DOHH2 (cell line): ENCODE measurements around the gene USH1C.

ENCODE experiments used
- H3F3A ChIP-seq: fragments of 200-600 bp; sonication (generic), shearing (Covaris generic); 2 replicates; pipeline ENCODE4 v1.6.0; 2016; ENCODE audit warnings: antibody characterized with exemption, mild to moderate bottlenecking; ENCODE audit not compliant: control insufficient read depth, insufficient read depth
- H3K27ac ChIP-seq: fragments of 200-600 bp; sonication (generic); 2 replicates; pipeline ENCODE4 v1.5.1; 2014; ENCODE audit warnings: low read depth, mild to moderate bottlenecking, low read length, moderate library complexity
- H3K27me3 ChIP-seq: fragments of 200-600 bp; sonication (generic); 2 replicates; pipeline ENCODE4 v1.6.1; 2014; ENCODE audit warnings: mild to moderate bottlenecking, low read length, mixed read lengths; ENCODE audit not compliant: control insufficient read depth
- H3K36me3 ChIP-seq: fragments of 200-600 bp; sonication (generic); 2 replicates; pipeline ENCODE4 v1.6.1; 2014; ENCODE audit warnings: mild to moderate bottlenecking, low read length, moderate library complexity, mixed read lengths; ENCODE audit not compliant: control insufficient read depth
- H3K4me1 ChIP-seq: fragments of 200-600 bp; sonication (generic); 2 replicates; pipeline ENCODE4 v1.6.1; 2014; ENCODE audit warnings: mild to moderate bottlenecking, low read length, mixed read lengths; ENCODE audit not compliant: control insufficient read depth
- H3K4me2 ChIP-seq: fragments of 200-600 bp; sonication (generic); 2 replicates; pipeline ENCODE4 v1.6.0; 2014; ENCODE audit warnings: mild to moderate bottlenecking, low read length, moderate library complexity
- H3K4me3 ChIP-seq: fragments of 200-600 bp; sonication (generic); 2 replicates; pipeline ENCODE4 v1.5.1; 2014; ENCODE audit warnings: mild to moderate bottlenecking, low read length, mixed read lengths
- H3K79me2 ChIP-seq: fragments of 200-600 bp; sonication (generic); 2 replicates; pipeline ENCODE4 v1.6.1; 2014; ENCODE audit warnings: mild to moderate bottlenecking, low read length, mixed read lengths; ENCODE audit not compliant: control insufficient read depth
- H3K9me2 ChIP-seq: fragments of 200-600 bp; sonication (generic); replicated peaks from 2 replicates; pipeline ENCODE4 v1.6.1; 2014; ENCODE audit warnings: mild to moderate bottlenecking, low read length, mixed read lengths; ENCODE audit not compliant: control insufficient read depth
- H3K9me3 ChIP-seq: fragments of 200-600 bp; sonication (generic); 2 replicates; pipeline ENCODE4 v1.6.1; 2014; ENCODE audit warnings: antibody characterized with exemption, low read length, mixed read lengths; ENCODE audit not compliant: control insufficient read depth, insufficient read depth
- H4K20me1 ChIP-seq: fragments of 200-600 bp; sonication (generic); 2 replicates; pipeline ENCODE4 v1.6.0; 2014; ENCODE audit warnings: low read depth, mild to moderate bottlenecking, antibody characterized with exemption, low read length, moderate library complexity; ENCODE audit not compliant: control insufficient read depth, insufficient read depth
- EZH2phosphoT487 ChIP-seq: fragments of 200-600 bp; sonication (generic); IDR thresholded peaks from 2 replicates; pipeline ENCODE4 v1.6.1; 2017; ENCODE audit warnings: borderline replicate concordance, mild to moderate bottlenecking, antibody characterized with exemption, low read length, moderate library complexity, mixed read lengths
- TF ChIP-seq, protein P1 (sequence below): fragments of 200-600 bp; sonication (generic); IDR thresholded peaks from one replicate; pipeline ENCODE4 v1.5.1; 2014; ENCODE audit warnings: antibody characterized with exemption, mild to moderate bottlenecking, low read depth, low read length; ENCODE audit not compliant: poor library complexity, severe bottlenecking

Gene USH1C

DNA sequence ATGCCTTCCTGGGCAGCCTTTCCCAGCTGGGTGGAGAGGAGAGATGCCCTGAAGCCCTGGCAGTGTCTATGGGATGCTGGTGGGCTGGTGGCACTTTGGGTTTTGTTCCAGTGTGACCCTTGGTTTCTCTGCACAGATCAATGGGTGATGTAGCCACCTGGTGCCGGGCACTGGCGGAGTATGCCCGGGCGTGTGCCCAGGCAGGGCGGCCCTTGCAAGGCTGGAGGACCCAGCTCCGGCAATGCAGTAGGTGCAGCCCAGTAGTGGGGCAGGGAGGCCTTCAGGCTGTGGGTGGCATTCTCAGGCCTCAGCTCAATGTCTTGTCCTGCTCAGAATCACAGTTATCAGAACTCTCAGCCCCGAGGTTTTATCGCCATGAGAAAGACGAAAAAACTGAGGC is 14.7 kb upstream of the USH1C start:
- H3K9me3 ChIP-seq: no peaks in the 10 kb centered on the region
- H3K4me3 ChIP-seq: no peak overlapping the region
- no peaks in the 10 kb centered on the region for H3K4me1 ChIP-seq
- TF ChIP-seq, protein P1, sequence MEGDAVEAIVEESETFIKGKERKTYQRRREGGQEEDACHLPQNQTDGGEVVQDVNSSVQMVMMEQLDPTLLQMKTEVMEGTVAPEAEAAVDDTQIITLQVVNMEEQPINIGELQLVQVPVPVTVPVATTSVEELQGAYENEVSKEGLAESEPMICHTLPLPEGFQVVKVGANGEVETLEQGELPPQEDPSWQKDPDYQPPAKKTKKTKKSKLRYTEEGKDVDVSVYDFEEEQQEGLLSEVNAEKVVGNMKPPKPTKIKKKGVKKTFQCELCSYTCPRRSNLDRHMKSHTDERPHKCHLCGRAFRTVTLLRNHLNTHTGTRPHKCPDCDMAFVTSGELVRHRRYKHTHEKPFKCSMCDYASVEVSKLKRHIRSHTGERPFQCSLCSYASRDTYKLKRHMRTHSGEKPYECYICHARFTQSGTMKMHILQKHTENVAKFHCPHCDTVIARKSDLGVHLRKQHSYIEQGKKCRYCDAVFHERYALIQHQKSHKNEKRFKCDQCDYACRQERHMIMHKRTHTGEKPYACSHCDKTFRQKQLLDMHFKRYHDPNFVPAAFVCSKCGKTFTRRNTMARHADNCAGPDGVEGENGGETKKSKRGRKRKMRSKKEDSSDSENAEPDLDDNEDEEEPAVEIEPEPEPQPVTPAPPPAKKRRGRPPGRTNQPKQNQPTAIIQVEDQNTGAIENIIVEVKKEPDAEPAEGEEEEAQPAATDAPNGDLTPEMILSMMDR: no peak
- H4K20me1 ChIP-seq: no peaks in the 10 kb centered on the region
- no peaks in the 10 kb centered on the region for H3K27me3 ChIP-seq
- H3K4me2 ChIP-seq: no peak overlapping the region
- no peak overlapping the region for H3K27ac ChIP-seq
- no peaks in the 10 kb centered on the region for H3F3A ChIP-seq
- H3K9me2 ChIP-seq: no peaks in the 10 kb centered on the region
- H3K79me2 ChIP-seq: no peaks in the 10 kb centered on the region
- H3K36me3 ChIP-seq: no peaks in the 10 kb centered on the region

DNA sequence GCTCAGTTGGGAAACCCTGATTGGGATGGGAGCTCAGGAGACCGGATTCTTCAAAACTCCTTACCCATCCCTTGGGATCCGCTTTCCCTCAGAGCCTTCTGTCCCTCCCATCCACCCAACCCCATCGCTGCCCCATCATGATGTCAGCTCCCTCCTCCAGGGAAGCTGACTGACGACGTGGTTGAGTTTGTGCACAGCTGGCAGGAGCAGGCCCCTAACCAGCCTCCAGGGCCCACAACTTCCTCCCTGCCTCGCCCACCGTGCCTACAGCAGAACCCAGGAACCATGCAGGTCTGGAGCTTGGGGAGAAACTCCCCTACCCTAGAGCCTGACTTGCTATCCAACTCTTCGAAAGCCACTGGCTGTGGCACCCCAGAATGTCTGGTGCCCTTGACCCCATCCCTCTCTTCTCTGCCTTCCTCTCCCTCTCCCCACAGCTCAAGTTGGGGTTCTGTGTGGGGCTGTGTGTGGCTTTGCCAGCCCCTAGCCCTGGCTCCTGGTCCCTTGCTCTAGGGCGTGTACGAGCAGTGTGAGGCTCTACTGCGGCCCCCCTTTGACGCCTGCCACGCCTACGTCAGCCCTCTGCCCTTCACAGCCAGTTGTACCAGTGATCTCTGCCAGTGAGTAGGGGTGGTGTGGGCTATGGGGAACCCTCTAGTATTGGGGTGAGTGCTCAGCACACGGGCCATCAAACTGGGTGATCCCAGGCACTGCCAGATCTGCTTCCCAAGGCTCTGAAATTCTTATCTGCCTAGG is 14.0 kb upstream of the USH1C start:
- Histone ChIP-seq H3K36me3 (no peaks in the 10 kb centered on the region), H4K20me1 (no peaks in the 10 kb centered on the region), H3F3A (no peaks in the 10 kb centered on the region), H3K4me2 (no peak overlapping the region), H3K27me3 (no peaks in the 10 kb centered on the region), H3K27ac (no peak overlapping the region), H3K4me1 (no peaks in the 10 kb centered on the region), H3K79me2 (no peaks in the 10 kb centered on the region), H3K9me2 (no peaks in the 10 kb centered on the region), H3K9me3 (no peaks in the 10 kb centered on the region), H3K4me3 (no peak overlapping the region)
- no peak for TF ChIP-seq EZH2phosphoT487
- TF ChIP-seq, protein P1: no peak

DNA sequence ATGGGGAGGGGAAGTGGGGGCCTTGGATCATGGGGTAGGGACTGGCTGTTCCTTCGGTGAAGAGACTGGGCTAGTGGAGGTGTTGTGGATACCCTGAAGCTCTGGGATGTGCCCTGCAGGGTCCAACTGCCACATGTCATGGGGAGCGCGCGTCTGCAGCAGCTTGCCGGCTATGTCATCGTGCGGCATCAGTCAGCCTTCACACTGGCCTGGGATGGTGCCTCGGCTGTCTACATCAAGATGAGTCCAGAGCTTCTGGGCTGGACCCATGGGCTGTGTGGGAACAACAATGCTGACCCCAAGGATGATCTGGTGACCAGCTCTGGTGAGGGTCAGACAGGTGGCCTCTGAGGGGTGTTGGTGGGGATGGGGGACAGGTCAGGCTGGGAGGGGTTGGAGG is 12.8 kb upstream of the USH1C start:
- Histone ChIP-seq H3K27ac (no peak overlapping the region), H3K9me2 (no peaks in the 10 kb centered on the region), H3K4me1 (no peaks in the 10 kb centered on the region), H3K9me3 (no peaks in the 10 kb centered on the region), H3K36me3 (no peaks in the 10 kb centered on the region), H3K4me2 (no peak overlapping the region), H3K27me3 (no peaks in the 10 kb centered on the region), H3K79me2 (no peaks in the 10 kb centered on the region), H4K20me1 (no peaks in the 10 kb centered on the region), H3F3A (no peaks in the 10 kb centered on the region), H3K4me3 (no peak overlapping the region)
- TF ChIP-seq, protein P1: no peak
- TF ChIP-seq EZH2phosphoT487: no peak
